ENCODE measurements around the gene EYA2. TPM values are rescaled to one million over a fixed set of nuclear protein-coding genes. Genes with fewer than 3 reads are reported as not detected.

The EYA2 gene
- total RNA-seq, 4 donors from 2014 or later: 8.9 to 18.0 (median 9.5) TPM

DNA sequence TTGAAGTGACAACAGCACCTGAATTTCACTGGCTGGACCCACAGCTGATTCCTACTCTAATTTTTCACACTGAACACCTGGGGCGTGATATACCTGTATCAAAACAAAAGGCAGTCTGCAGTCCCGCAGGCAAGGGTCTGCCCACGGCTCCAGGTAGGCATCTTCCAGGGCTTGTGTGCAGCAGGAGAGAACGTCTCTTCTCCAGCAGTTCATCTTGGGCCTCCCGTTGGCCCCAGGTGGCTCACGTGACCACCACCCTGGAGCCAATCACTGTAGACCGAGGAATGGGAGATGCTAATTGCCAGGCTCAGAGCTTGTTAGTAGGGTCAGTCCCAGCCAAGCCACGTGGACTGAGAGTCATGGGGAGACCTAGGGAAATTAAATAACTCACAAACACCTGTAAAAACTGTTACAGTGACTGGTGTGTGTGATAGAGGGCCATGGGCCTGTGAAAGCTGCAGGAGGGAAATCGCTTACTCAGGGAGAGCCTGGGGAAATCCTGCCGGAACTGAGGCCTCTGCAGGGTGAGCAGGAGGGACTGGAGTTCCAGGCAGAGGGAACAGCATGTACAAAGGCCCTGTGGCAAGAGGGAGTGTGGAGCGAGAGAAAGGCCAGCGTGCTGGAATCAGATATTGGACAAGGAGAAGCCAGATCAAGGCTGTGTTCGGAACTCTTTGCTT is 83.4 kb downstream of the EYA2 start:
- ATAC-seq (ENCODE audit: low FRiP score): no peak
- DNase-seq (ENCODE audit: low spot score): no peak

GRCh38 chr20:46978951-46979491 is 84.4 kb downstream of the EYA2 start:
- DNase-seq (ENCODE audit: low spot score) (no peak), ATAC-seq (ENCODE audit: low FRiP score) (no peak)
- no peak for TF ChIP-seq CTCF (IDR thresholded peaks at IDR 0.05)

More for the DNA sequence above, 83.4 kb downstream of the EYA2 start:
- TF ChIP-seq CTCF (IDR thresholded peaks at IDR 0.05): no peak

GRCh38 chr20:46979603-46980241 is 85.1 kb downstream of the EYA2 start:
- DNase-seq (ENCODE audit: low spot score): no peak
- no peak for TF ChIP-seq CTCF (IDR thresholded peaks at IDR 0.05)
- no peak for ATAC-seq (ENCODE audit: low FRiP score)

DNA sequence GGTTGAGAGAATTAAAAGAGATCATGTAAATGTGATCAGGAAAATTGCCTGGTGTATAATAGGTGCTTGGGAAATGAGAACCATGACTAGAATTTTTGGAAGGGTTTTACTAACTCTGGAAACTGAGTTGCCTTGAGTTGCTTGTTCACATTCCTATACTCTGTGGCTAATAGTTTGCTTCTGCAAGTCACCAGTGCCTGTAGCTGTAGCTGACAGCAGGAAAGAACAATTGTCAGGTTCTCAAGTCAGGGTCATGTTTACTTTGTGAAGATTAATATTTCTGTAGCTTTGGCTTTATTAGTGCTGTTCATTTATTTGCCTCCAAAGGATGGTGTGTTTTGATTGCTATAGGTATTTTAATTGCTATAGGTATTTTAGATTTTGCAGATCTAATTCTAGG is 86.5 kb downstream of the EYA2 start:
- TF ChIP-seq CTCF (IDR thresholded peaks at IDR 0.05): no peak
- no peak for ATAC-seq (ENCODE audit: low FRiP score)
- DNase-seq (ENCODE audit: low spot score): no peak

- DNase-seq (ENCODE audit: low spot score) (no peak), ATAC-seq (ENCODE audit: low FRiP score) (no peak)
- TF ChIP-seq CTCF (IDR thresholded peaks at IDR 0.05): no peak
Measured at GRCh38 chr20:46983466-46983865, 88.8 kb downstream of the EYA2 start.

DNA sequence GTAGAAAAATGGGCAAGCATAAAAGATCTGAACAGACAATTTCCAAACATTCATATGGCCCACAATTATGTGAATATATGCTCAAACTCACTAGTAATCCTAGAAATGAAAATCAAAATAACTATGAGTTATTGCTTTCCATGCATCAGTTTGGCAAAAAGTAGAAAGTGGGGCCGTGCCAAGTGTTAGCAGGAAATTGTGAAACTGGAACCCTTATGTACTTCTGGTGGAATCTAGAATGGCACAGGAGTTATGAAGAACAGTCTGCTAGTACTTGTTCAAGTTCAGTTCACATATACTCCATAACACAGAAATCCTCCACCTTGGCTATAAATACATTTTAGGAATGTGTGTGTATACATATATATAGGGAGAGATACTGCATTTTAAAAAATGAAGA is 89.8 kb downstream of the EYA2 start:
- DNase-seq (ENCODE audit: low spot score) (no peak), ATAC-seq (ENCODE audit: low FRiP score) (no peak)
- no peak for TF ChIP-seq CTCF (IDR thresholded peaks at IDR 0.05)

DNA sequence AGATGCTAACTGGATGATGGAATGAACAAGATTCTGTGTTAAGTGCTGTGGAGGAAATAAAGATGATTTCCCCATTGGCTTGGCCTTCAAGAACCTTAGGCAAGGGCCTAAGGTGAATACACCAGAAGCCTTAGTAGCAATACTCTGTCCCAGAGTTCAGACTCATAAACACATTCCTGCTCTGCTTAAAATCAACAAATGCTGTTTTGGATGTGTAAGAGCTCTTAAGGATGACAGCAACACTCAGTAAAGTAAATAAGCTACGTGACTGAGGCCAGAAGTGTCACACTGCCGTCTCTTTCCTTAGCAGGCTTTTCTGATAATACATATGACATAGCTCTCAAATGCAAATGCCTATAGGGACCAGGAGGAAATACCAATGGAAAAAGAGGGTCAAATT is 90.6 kb downstream of the EYA2 start:
- TF ChIP-seq CTCF (IDR thresholded peaks at IDR 0.05): no peak
- DNase-seq (ENCODE audit: low spot score) (no peak), ATAC-seq (ENCODE audit: low FRiP score) (no peak)
